Measurements from ENCODE around the gene PARVA. TPM values are rescaled to one million over a fixed set of nuclear protein-coding genes. Genes with fewer than 3 reads are reported as not detected.
A peak's percentile ranks its signal among the peaks of the same experiment; 100 is the strongest.

Gene PARVA
- total RNA-seq, 4 donors from 2014 or later: 181 to 228 (median 210) TPM

DNA sequence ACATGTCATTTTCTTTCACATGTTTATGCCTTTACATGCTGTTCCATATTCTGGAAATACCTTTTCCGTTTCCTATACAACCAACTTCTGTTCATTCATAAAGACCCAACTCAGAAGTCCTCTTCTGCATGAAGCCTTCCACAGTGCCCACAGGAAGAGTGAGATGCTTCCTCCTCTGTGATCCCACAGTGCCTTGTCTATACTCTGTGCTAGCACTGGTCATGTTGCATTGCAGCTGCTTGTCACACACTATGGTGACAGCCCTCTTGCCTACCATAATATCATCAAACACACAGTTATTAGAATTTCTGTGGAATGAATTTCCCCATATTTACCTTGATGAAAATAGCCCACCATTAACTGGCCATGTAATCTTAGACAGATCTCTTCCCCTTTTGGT is 8.9 kb downstream of the PARVA start:
- Histone ChIP-seq H3K36me3 (peaks cover 0 to under 1% (median 0%) of the 10 kb centered on the region in 4 donors), H3K4me1 (peaks cover 69 to 100% (median 96%) of the 10 kb centered on the region in 4 donors)
- intact Hi-C loops (cut with DNase I): no loop called here

DNA sequence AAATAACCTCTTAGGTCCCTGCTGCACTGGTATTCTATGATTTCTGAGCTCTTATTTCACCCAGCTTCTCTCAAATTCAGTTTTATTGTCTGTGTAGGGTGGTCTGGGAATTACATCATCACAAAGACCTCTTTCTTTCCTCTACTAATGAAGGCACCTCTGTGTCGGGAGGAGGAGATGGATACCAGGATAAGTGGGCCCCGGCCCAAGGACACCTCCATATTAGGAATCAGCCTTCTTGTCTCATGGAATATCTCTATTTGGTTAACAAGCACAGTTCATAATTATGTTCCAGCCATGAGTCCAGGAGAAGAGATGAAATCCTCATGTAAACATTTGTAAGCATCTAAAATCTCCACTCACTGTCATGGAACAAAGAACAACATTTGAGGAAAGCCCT is 9.4 kb downstream of the PARVA start:
- peak overlapping the region; percentile 96 to 100 (median 98) for H3K27ac ChIP-seq (replicated peaks in 1 of 4)
- peak; percentile 87 for DNase-seq (ENCODE audit: extremely low spot score)
- TF ChIP-seq POLR2AphosphoS5 (IDR thresholded peaks at IDR 0.05): peak in 1 of 2 donors; percentile 35
- TF ChIP-seq POLR2A (IDR thresholded peaks at IDR 0.05; ENCODE audit: low read depth): no peak
- TF ChIP-seq, protein P1, sequence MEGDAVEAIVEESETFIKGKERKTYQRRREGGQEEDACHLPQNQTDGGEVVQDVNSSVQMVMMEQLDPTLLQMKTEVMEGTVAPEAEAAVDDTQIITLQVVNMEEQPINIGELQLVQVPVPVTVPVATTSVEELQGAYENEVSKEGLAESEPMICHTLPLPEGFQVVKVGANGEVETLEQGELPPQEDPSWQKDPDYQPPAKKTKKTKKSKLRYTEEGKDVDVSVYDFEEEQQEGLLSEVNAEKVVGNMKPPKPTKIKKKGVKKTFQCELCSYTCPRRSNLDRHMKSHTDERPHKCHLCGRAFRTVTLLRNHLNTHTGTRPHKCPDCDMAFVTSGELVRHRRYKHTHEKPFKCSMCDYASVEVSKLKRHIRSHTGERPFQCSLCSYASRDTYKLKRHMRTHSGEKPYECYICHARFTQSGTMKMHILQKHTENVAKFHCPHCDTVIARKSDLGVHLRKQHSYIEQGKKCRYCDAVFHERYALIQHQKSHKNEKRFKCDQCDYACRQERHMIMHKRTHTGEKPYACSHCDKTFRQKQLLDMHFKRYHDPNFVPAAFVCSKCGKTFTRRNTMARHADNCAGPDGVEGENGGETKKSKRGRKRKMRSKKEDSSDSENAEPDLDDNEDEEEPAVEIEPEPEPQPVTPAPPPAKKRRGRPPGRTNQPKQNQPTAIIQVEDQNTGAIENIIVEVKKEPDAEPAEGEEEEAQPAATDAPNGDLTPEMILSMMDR (IDR thresholded peaks at IDR 0.05): no peak
- no peaks in the 10 kb centered on the region for H3K9me3 ChIP-seq
- no peak overlapping the region for H3K4me3 ChIP-seq
- H3K27me3 ChIP-seq: no peaks in the 10 kb centered on the region
- H3K36me3 ChIP-seq: no peaks in the 10 kb centered on the region
- intact Hi-C loops (cut with DNase I): no loop called here
- H3K4me1 ChIP-seq: peaks cover 70 to 100% (median 97%) of the 10 kb centered on the region in 4 donors
- WGBS: 38% methylated on average over 2 of the region's 2 CpGs

More for the DNA sequence above, 8.9 kb downstream of the PARVA start:
- Histone ChIP-seq H3K4me3 (no peak overlapping the region), H3K27me3 (no peaks in the 10 kb centered on the region), H3K27ac (replicated peaks in 1 of 4) (peak overlapping the region; percentile 96 to 100 (median 98)), H3K9me3 (no peaks in the 10 kb centered on the region)
- TF ChIP-seq POLR2AphosphoS5 (IDR thresholded peaks at IDR 0.05): peak in 1 of 2 donors; percentile 1
- TF ChIP-seq, protein P1 (IDR thresholded peaks at IDR 0.05): no peak
- TF ChIP-seq POLR2A (IDR thresholded peaks at IDR 0.05; ENCODE audit: low read depth): no peak
- no peak for TF ChIP-seq EP300 (IDR thresholded peaks at IDR 0.05)
- DNase-seq (ENCODE audit: extremely low spot score): peak; percentile 81
- WGBS: 92% methylated on average over 1 of the region's 1 CpG

DNA sequence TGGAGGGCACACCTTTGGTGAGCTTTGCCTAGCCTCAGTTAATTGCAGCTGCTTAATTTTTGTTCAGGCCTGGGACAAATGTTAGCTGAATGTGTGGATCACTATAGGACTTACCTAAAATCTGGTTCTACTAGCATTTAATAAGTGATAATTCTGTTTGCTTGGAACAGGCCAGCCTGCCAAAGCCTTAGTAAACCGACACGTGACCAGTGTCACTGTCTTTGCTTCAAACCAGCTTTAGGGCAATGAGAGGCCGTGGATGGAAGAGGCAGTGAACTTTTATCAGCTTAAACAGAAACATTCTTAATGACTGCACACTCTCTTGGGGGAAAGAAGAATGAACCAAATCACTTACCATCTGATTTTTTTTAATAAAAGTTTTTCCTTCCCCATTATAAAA is 10.8 kb downstream of the PARVA start:
- TF ChIP-seq, protein P1 (IDR thresholded peaks at IDR 0.05): no peak
- peak in 1 of 2 donors; percentile 16 for TF ChIP-seq POLR2AphosphoS5 (IDR thresholded peaks at IDR 0.05)
- intact Hi-C loops (cut with DNase I): no loop called here
- Histone ChIP-seq H3K36me3 (no peaks in the 10 kb centered on the region), H3K4me3 (no peak overlapping the region), H3K9me3 (no peaks in the 10 kb centered on the region), H3K27me3 (no peaks in the 10 kb centered on the region), H3K27ac (replicated peaks in 1 of 4) (peak overlapping the region; percentile 96 to 100 (median 98)), H3K4me1 (peaks cover 66 to 98% (median 96%) of the 10 kb centered on the region in 4 donors)
- peak; percentile 86 for DNase-seq (ENCODE audit: extremely low spot score)
- 32% methylated on average over 3 of the region's 3 CpGs for WGBS

DNA sequence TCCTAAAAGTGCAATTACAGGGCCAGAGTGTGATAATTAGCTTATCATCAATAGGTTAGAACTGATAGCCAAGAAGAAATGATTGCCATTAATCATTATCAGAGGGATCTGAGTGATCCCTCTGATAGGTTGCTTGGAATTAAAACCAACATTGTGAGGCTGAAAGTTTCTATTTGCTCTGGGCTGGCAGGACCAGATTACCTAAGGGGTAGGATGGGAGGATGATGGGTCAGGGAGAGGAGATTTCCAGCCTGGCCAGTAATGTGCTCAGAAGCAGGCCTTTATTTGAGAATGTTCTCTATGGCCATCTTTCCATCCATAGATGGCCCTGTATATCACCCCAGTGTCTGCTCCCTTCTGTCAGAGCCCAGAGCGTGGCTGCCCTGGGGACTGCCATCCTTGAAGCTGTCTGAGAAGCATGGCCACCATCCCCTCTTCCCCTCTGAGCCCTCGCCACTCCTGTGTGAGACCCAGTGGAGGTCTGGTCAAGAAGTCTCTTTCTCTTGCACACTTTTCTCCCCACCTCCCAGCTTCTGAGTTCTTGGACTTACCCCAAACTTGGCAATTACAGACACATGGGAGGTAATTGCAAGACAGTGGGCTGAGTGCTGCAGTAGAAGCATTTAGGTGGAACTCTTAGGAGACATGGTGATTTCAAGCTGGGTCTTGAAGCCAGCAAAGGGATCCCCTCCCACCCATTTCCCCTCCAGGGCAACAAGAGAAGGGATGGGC is 11.7 kb downstream of the PARVA start:
- H3K36me3 ChIP-seq: no peaks in the 10 kb centered on the region
- no peak for TF ChIP-seq EP300 (IDR thresholded peaks at IDR 0.05)
- TF ChIP-seq, protein P1 (IDR thresholded peaks at IDR 0.05): no peak
- TF ChIP-seq POLR2A (IDR thresholded peaks at IDR 0.05; ENCODE audit: low read depth): no peak
- TF ChIP-seq POLR2AphosphoS5 (IDR thresholded peaks at IDR 0.05): no peak
- H3K4me1 ChIP-seq: peaks cover 58 to 97% (median 92%) of the 10 kb centered on the region in 4 donors
- no peaks in the 10 kb centered on the region for H3K9me3 ChIP-seq
- H3K27me3 ChIP-seq: no peaks in the 10 kb centered on the region
- H3K27ac ChIP-seq (replicated peaks in 1 of 4): peak overlapping the region; percentile 96 to 100 (median 98)
- intact Hi-C loops (cut with DNase I): no loop called here
- DNase-seq (ENCODE audit: extremely low spot score): peak; percentile 91
- H3K4me3 ChIP-seq: no peak overlapping the region
- WGBS: 91% methylated on average over 2 of the region's 2 CpGs

All from esophagus muscularis mucosa (tissue), 4 donors.